Gastrocnemius medialis (tissue), 4 donors: Measurements from ENCODE around the gene LEFTY1. TPM values are rescaled to one million over a fixed set of nuclear protein-coding genes. Genes with fewer than 3 reads are reported as not detected.

ENCODE experiments used
- ATAC-seq, 2 donors: fragments of 150-250 bp; one replicate each; pipeline ENCODE4 v1.9.1; 2016
- DNase-seq, 2 donors: peaks; one replicate each; pipeline ENCODE4 v3.0.0-alpha.2; 2019
- H3K27ac ChIP-seq, 4 donors: fragments of 200-600 bp; sonication (generic); 1 replicate in 1 of 4; 2 replicates in 3 of 4; pipeline ENCODE4 v1.5.1; 2016 to 2018; ENCODE audit warnings: mild to moderate bottlenecking in 2 of 4, moderate library complexity in 1 of 4
- H3K27me3 ChIP-seq, 3 donors: fragments of 200-600 bp; sonication (generic) in 2 of 3; 1 replicate in 1 of 3; 2 replicates in 2 of 3; pipeline versions ENCODE4 v1.5.1 to v1.6.0; 2016 to 2019; ENCODE audit warnings: mild to moderate bottlenecking in 1 of 3, moderate library complexity in 1 of 3
- H3K36me3 ChIP-seq, 2 donors: fragments of 200-600 bp; sonication (generic) in 1 of 2; one replicate each; pipeline ENCODE4 v1.5.1; 2017 to 2018
- H3K4me1 ChIP-seq, 2 donors: fragments of 200-600 bp; sonication (generic) in 1 of 2; one replicate each; pipeline ENCODE4 v1.5.1; 2016 to 2017; ENCODE audit warnings: mild to moderate bottlenecking in 2 of 2
- H3K4me3 ChIP-seq, 4 donors: fragments of 200-600 bp; sonication (generic) in 3 of 4; 1 replicate in 1 of 4; 2 replicates in 3 of 4; pipeline ENCODE4 v1.5.1; 2016 to 2019; ENCODE audit warnings: mild to moderate bottlenecking in 2 of 4
- H3K9me3 ChIP-seq, 3 donors: fragments of 200-600 bp; sonication (generic) in 2 of 3; 1 replicate in 1 of 3; 2 replicates in 2 of 3; pipeline ENCODE4 v1.5.1; 2016 to 2019
- POLR2A ChIP-seq, 2 donors: fragments of 450-650 bp; IDR thresholded peaks; one replicate each; pipeline ENCODE4 v1.6.1; 2017; ENCODE audit warnings: antibody characterized with exemption in 2 of 2, mild to moderate bottlenecking in 2 of 2, moderate library complexity in 2 of 2
- in situ Hi-C, 4 donors: fragments of 200-750 bp; cut with MboI; loops; one replicate each; pipeline versions ENCODE4 v1.15.0 to v1.8.0; 2017; ENCODE audit warnings: low sequenced_read_pairs in 4 of 4
- intact Hi-C: fragments of 100-400 bp; cut with DNase I; formaldehyde crosslinking; loops from one replicate; pipeline ENCODE4 v1.15.1; 2023; ENCODE audit warnings: low total_unique reads
- total RNA-seq, 4 donors: library from RNA; depleted of rRNA; stranded (reverse); fragments of >200 nt; gene quantifications; one replicate each; pipeline versions ENCODE4 v1.1.0 to v1.2.3, GENCODE V29; 2016
- TF ChIP-seq, protein P1 (sequence below), 5 experiments: fragments of 450-650 bp in 3 of 5; fragments of 200-600 bp in 2 of 5; sonication (generic) in 2 of 5; IDR thresholded peaks in 4 of 5; conservative IDR thresholded peaks in 1 of 5; 1 replicate in 4 of 5; 2 replicates in 1 of 5; pipeline ENCODE4 v1.5.1; 2016 to 2019; ENCODE audit warnings: antibody characterized with exemption in 5 of 5, mild to moderate bottlenecking in 3 of 5, moderate library complexity in 3 of 5

The LEFTY1 gene
- total RNA-seq, 4 donors from 2014 or later: 0.97 TPM; not detected in 3

DNA sequence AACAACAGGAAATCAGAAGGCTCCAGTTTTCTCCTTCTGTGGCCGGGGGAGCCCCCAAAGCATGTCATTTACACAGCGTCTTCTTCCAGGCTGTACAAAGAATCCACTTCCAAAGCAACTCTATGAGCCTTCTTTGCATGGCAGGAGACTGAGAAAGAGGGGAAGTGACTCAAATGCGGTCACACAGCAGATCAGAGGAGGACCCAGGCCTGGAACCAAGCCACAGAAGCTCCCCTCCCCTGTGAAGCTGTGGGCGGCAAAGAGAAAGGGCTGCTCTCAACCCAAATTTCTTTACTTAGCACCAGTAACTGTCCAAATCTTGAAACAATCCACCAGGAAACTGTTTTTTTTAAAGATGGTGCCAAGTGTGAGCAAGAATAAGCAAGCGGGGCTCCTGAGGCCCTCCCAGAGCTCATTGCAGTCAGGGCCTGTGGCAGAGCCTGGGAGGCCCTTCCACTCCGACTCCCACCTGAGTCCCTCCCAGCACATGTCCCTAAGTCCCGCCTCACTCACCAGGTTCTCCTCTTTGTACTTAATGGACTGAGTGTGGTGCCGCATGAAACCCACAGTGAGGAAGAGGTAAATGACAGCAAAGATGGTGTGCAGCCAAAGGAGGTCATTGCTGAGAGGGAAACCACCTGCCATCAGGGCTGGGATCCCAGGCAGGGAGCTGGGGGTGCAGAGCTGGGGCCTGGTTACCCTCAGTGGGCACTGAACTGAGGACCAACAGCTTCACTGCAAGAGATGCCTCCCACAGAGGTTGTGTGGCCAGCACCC lies 22.7 kb downstream of the LEFTY1 start:
- DNase-seq (no peak), ATAC-seq (no peak)
- Histone ChIP-seq H3K36me3 (peaks cover 0 to 81% of the 10 kb centered on the region in 2 donors), H3K4me3 (no peak overlapping the region), H3K4me1 (no peaks in the 10 kb centered on the region), H3K27ac (no peak overlapping the region), H3K27me3 (no peaks in the 10 kb centered on the region), H3K9me3 (no peaks in the 10 kb centered on the region)
- no peak for TF ChIP-seq POLR2A (IDR thresholded peaks at IDR 0.05)
- TF ChIP-seq, protein P1, sequence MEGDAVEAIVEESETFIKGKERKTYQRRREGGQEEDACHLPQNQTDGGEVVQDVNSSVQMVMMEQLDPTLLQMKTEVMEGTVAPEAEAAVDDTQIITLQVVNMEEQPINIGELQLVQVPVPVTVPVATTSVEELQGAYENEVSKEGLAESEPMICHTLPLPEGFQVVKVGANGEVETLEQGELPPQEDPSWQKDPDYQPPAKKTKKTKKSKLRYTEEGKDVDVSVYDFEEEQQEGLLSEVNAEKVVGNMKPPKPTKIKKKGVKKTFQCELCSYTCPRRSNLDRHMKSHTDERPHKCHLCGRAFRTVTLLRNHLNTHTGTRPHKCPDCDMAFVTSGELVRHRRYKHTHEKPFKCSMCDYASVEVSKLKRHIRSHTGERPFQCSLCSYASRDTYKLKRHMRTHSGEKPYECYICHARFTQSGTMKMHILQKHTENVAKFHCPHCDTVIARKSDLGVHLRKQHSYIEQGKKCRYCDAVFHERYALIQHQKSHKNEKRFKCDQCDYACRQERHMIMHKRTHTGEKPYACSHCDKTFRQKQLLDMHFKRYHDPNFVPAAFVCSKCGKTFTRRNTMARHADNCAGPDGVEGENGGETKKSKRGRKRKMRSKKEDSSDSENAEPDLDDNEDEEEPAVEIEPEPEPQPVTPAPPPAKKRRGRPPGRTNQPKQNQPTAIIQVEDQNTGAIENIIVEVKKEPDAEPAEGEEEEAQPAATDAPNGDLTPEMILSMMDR (IDR thresholded peaks at IDR 0.05 in 4 of 5, conservative IDR thresholded peaks at IDR 0.05 in 1 of 5): no peak
- in situ Hi-C loops: loop anchor here in 1 of 4 donors (10.0 kb wide), 1 partner anchor 109 kb away; no protein-coding TSS in a partner anchor
- intact Hi-C loops: no loop called here

DNA sequence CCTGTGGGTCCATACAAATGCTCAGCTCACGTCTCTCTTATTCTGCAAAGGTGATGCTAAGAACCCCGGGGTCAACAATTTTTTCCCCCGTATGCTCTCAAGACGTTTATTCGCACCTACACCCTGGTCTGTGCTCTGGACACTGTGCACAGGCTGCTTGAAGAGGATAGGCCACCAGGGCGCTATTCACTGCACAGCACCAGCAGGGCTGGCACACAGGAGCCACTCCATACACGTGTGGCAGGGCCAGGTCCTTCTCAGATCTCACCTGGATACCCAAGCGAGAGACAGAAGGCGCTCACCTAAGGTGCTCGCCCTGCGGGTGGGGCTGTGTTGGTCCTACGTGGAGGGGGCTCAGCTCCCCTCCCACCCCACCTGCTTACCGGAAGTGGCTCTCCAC lies 23.4 kb downstream of the LEFTY1 start:
- ATAC-seq (no peak), DNase-seq (no peak)
- H3K27me3 ChIP-seq: no peaks in the 10 kb centered on the region
- H3K4me3 ChIP-seq: no peak overlapping the region
- no peak for TF ChIP-seq POLR2A (IDR thresholded peaks at IDR 0.05)
- TF ChIP-seq, protein P1 (IDR thresholded peaks at IDR 0.05 in 4 of 5, conservative IDR thresholded peaks at IDR 0.05 in 1 of 5): no peak
- in situ Hi-C loops: loop anchor here in 1 of 4 donors (10.0 kb wide), 1 partner anchor 109 kb away; no protein-coding TSS in a partner anchor
- intact Hi-C loops: no loop called here
- H3K4me1 ChIP-seq: no peaks in the 10 kb centered on the region
- no peaks in the 10 kb centered on the region for H3K9me3 ChIP-seq
- peaks cover 0 to 81% of the 10 kb centered on the region in 2 donors for H3K36me3 ChIP-seq
- no peak overlapping the region for H3K27ac ChIP-seq

DNA sequence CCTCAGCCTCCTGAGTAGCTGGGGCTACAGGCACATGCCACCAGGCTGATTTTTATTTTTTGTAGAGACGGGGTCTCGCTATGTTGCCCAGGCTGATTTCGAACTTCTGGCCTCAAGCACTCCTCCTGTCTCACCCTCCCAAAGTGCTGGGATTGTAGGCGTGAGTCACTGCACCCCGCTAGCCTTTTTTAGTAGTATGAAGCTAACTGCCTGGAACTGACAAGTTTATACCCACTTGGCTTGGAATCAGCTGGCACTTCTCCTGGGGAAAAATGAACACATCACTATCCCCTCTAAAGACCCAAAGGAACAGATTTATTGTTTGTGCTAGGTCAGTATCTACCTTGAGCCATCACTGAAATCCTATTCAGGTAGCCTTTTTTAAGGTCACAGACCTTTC lies 25.8 kb downstream of the LEFTY1 start:
- H3K4me1 ChIP-seq: no peaks in the 10 kb centered on the region
- H3K36me3 ChIP-seq: peaks cover 0 to 82% of the 10 kb centered on the region in 2 donors
- no peak overlapping the region for H3K27ac ChIP-seq
- DNase-seq (no peak), ATAC-seq (no peak)
- no peaks in the 10 kb centered on the region for H3K9me3 ChIP-seq
- H3K27me3 ChIP-seq: no peaks in the 10 kb centered on the region
- intact Hi-C loops: no loop called here
- H3K4me3 ChIP-seq: no peak overlapping the region
- in situ Hi-C loops: loop anchor here in 1 of 4 donors (10.0 kb wide), 1 partner anchor 112 kb away; no protein-coding TSS in a partner anchor
- no peak for TF ChIP-seq POLR2A (IDR thresholded peaks at IDR 0.05)
- TF ChIP-seq, protein P1 (IDR thresholded peaks at IDR 0.05 in 4 of 5, conservative IDR thresholded peaks at IDR 0.05 in 1 of 5): no peak

DNA sequence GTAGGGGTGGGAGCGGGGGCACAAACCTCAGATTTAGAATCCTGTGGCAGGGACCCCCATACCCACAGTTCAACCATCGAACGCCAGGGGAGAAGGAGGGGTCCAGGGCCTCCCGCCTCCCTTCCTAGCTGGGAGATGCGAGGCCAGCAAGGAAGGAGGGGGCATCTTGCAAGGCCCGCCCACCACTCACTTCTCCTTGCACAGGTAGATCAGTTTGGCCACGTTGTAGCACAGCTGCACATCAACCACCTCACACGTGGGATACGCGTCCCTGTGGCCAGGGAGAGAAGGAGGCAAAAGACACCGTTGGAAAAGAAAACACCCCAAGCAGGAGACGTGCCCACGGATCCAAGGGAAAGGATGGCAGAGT lies 26.4 kb downstream of the LEFTY1 start:
- Histone ChIP-seq H3K27me3 (no peaks in the 10 kb centered on the region), H3K4me1 (no peaks in the 10 kb centered on the region), H3K9me3 (no peaks in the 10 kb centered on the region), H3K27ac (no peak overlapping the region), H3K36me3 (peaks cover 0 to 80% of the 10 kb centered on the region in 2 donors), H3K4me3 (no peak overlapping the region)
- ATAC-seq (no peak), DNase-seq (no peak)
- TF ChIP-seq, protein P1 (IDR thresholded peaks at IDR 0.05 in 4 of 5, conservative IDR thresholded peaks at IDR 0.05 in 1 of 5): no peak
- no peak for TF ChIP-seq POLR2A (IDR thresholded peaks at IDR 0.05)
- intact Hi-C loops (no loop called here), in situ Hi-C loops (loop anchor here in 1 of 4 donors (10.0 kb wide), 1 partner anchor 112 kb away; no protein-coding TSS in a partner anchor)
